ENCODE results near the gene APBA1.

DNA sequence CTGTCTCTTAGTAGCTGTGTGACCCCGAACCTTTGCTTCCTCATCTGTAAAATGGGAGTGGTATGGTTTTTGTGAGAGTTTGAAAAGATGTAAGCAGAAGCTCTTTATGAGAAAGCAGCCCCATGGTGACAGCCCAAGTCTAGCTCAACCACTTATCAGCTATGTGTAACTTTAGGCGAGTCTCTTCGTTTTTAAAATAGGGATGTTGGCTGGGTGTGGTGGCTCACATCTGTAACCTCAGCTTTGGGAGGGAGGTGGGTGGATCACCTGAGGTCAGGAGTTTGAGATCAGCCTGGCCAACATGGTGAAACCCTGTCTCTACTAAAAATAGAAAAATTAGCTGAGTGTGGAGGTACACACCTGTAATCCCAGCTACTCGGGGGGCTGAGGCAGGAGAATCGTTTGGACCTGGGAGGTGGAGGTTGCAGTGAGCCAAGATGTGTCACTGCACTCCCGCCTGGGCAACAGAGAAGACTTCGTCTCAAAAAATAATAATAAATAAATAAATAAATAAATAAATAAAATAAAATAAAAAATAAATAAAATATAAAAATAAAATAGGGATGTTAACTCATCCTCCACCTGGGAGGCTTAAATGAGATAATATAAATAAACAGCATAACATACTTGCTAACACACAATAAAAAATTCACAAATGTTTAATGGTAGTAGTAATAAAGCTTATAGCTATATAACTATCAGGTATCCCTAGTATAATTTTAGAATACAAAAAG, 71.7 kb downstream of the APBA1 start:
- TF ChIP-seq, protein P1, sequence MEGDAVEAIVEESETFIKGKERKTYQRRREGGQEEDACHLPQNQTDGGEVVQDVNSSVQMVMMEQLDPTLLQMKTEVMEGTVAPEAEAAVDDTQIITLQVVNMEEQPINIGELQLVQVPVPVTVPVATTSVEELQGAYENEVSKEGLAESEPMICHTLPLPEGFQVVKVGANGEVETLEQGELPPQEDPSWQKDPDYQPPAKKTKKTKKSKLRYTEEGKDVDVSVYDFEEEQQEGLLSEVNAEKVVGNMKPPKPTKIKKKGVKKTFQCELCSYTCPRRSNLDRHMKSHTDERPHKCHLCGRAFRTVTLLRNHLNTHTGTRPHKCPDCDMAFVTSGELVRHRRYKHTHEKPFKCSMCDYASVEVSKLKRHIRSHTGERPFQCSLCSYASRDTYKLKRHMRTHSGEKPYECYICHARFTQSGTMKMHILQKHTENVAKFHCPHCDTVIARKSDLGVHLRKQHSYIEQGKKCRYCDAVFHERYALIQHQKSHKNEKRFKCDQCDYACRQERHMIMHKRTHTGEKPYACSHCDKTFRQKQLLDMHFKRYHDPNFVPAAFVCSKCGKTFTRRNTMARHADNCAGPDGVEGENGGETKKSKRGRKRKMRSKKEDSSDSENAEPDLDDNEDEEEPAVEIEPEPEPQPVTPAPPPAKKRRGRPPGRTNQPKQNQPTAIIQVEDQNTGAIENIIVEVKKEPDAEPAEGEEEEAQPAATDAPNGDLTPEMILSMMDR (IDR thresholded peaks at IDR 0.05; ENCODE audit: insufficient read depth, low read length, poor library complexity, severe bottlenecking): no peak
- TF ChIP-seq EZH2phosphoT487 (conservative IDR thresholded peaks at IDR 0.05; ENCODE audit: low read length): no peak

Data from SU-DHL-6 (cell line).